ENCODE measurements around the gene UBAP2L. TPM values are rescaled to one million over a fixed set of nuclear protein-coding genes. Genes with fewer than 3 reads are reported as not detected.
A peak's percentile ranks its signal among the peaks of the same experiment; 100 is the strongest.

Gene UBAP2L
- total and polyA plus RNA-seq, 2 experiments from 2014 or later, result 98.5 to 157 TPM

GRCh38 chr1:154290921-154291320 is 70.2 kb downstream of the UBAP2L start:
- H3K4me1 ChIP-seq (ENCODE audit: insufficient read depth), result peaks cover 8% of the 10 kb centered on the region; the same call in 1 of the 2 replicates
- H3F3A ChIP-seq (replicated peaks; ENCODE audit: low read depth), result no peaks in the 10 kb centered on the region
- no peaks in the 10 kb centered on the region for H3K4me1 Mint-ChIP-seq
- no peak overlapping the region for H3K27ac Mint-ChIP-seq
- no peaks in the 10 kb centered on the region for H4K20me1 ChIP-seq (replicated peaks; ENCODE audit: insufficient read depth)
- H3K27me3 ChIP-seq (ENCODE audit: insufficient read depth), result no peaks in the 10 kb centered on the region
- TF ChIP-seq ZNF114 (CRISPR knock-in tag; IDR thresholded peaks at IDR 0.05), result no peak
- TF ChIP-seq JUNB (IDR thresholded peaks at IDR 0.05; ENCODE audit: unreplicated experiment), result no peak
- TF ChIP-seq CTCF (conservative IDR thresholded peaks at IDR 0.05; ENCODE audit: low read depth in 2 of 2), result no peak
- no peak for TF ChIP-seq STAT1 (IDR thresholded peaks at IDR 0.05; ENCODE audit: unreplicated experiment)
- no peak for TF ChIP-seq ETS1 (IDR thresholded peaks at IDR 0.05)
- TF ChIP-seq ZNF462 (CRISPR knock-in tag; IDR thresholded peaks at IDR 0.05), result no peak
- TF ChIP-seq POLR2AphosphoS5 (IDR thresholded peaks at IDR 0.05; ENCODE audit: low read depth), result no peak
- TF ChIP-seq CREB1 (CRISPR knock-in tag; IDR thresholded peaks at IDR 0.05; ENCODE audit: low read depth), result no peak
- TF ChIP-seq EZH2phosphoT487 (IDR thresholded peaks at IDR 0.05; ENCODE audit: unreplicated experiment), result no peak
- TF ChIP-seq REST (IDR thresholded peaks at IDR 0.05; ENCODE audit: unreplicated experiment), result no peak
- no peak for TF ChIP-seq EZH2 (IDR thresholded peaks at IDR 0.05; ENCODE audit: low read depth, unreplicated experiment)
- no peak for TF ChIP-seq ZNF331 (CRISPR knock-in tag; IDR thresholded peaks at IDR 0.05; ENCODE audit: low read depth)
- TF ChIP-seq NANOG (IDR thresholded peaks at IDR 0.05; ENCODE audit: borderline replicate concordance), result no peak
- peaks cover 15% of the 10 kb centered on the region for H3K36me3 Mint-ChIP-seq (ENCODE audit: low read depth)
- H3K27me3 Mint-ChIP-seq (ENCODE audit: insufficient read depth, low read depth, poor library complexity), result peaks cover 6% of the 10 kb centered on the region
- H3K27ac ChIP-seq (ENCODE audit: low read depth), result no peak overlapping the region
- H3K79me2 ChIP-seq (replicated peaks; ENCODE audit: insufficient read depth), result no peaks in the 10 kb centered on the region
- H2AFZ ChIP-seq, result peak overlapping the region; percentile 40
- H3K9me2 ChIP-seq (ENCODE audit: insufficient read depth), result no peaks in the 10 kb centered on the region
- no peak overlapping the region for H3K4me3 ChIP-seq
- H3K36me3 ChIP-seq (ENCODE audit: insufficient read depth), result no peaks in the 10 kb centered on the region
- H3K4me3 Mint-ChIP-seq, result no peak overlapping the region
- H3K4me2 ChIP-seq, result no peak overlapping the region
- DNase-seq (ENCODE audit: low spot score) (no peak), ATAC-seq (no peak)
- peaks cover 32% of the 10 kb centered on the region for H3K9me3 Mint-ChIP-seq

Measured in GM23338 (cell line).